Mesendoderm (in vitro differentiated cells): ENCODE data around the gene TMPRSS2.

Experiments
- DNase-seq: peaks from one replicate; pipeline ENCODE4 v3.0.0; 2013
- H2AK5ac ChIP-seq: 2 replicates; pipeline ENCODE4 v1.6.1; 2013; ENCODE audit warnings: low read length, inconsistent platforms
- H2BK120ac ChIP-seq: 2 replicates; pipeline ENCODE4 v1.6.1; 2013; ENCODE audit warnings: low read depth, mild to moderate bottlenecking, low read length, moderate library complexity, mixed read lengths
- H2BK15ac ChIP-seq: replicated peaks from 2 replicates; pipeline ENCODE4 v1.6.1; 2013; ENCODE audit warnings: low read depth, mild to moderate bottlenecking, moderate library complexity
- H2BK5ac ChIP-seq: 2 replicates; pipeline ENCODE4 v1.6.1; 2013; ENCODE audit warnings: low read length, inconsistent platforms
- H3K18ac ChIP-seq: 2 replicates; pipeline ENCODE4 v1.6.1; 2013; ENCODE audit warnings: mild to moderate bottlenecking, low read length, mixed read lengths
- H3K23ac ChIP-seq: one replicate; pipeline ENCODE4 v1.6.1; 2013; ENCODE audit warnings: low read length
- H3K27ac ChIP-seq: 2 replicates; pipeline ENCODE4 v1.5.1; 2013; ENCODE audit warnings: low read depth, mild to moderate bottlenecking, inconsistent platforms, low read length, moderate library complexity
- H3K27me3 ChIP-seq: 2 replicates; pipeline ENCODE4 v1.6.1; 2013; ENCODE audit warnings: low read length, control low read depth, mild to moderate bottlenecking, inconsistent platforms; ENCODE audit not compliant: insufficient read depth, poor library complexity
- H3K36me3 ChIP-seq: 2 replicates; pipeline ENCODE4 v1.6.1; 2013; ENCODE audit warnings: low read length, inconsistent platforms; ENCODE audit not compliant: control insufficient read depth, insufficient read depth
- H3K4ac ChIP-seq: one replicate; pipeline ENCODE4 v1.6.1; 2013; ENCODE audit warnings: low read depth, mild to moderate bottlenecking, low read length, moderate library complexity
- H3K4me1 ChIP-seq: 2 replicates; pipeline ENCODE4 v1.6.1; 2013; ENCODE audit warnings: low read depth, low read length, inconsistent platforms; ENCODE audit not compliant: control insufficient read depth
- H3K4me2 ChIP-seq: 2 replicates; pipeline ENCODE4 v1.6.1; 2013; ENCODE audit warnings: low read length
- H3K4me3 ChIP-seq: 2 replicates; pipeline ENCODE4 v1.5.1; 2013; ENCODE audit warnings: mild to moderate bottlenecking, low read length
- H3K56ac ChIP-seq: one replicate; pipeline ENCODE4 v1.6.1; 2013; ENCODE audit warnings: low read length
- H3K79me1 ChIP-seq: 2 replicates; pipeline ENCODE4 v1.6.1; 2013; ENCODE audit warnings: low read length, inconsistent platforms
- H3K79me2 ChIP-seq: 2 replicates; pipeline ENCODE4 v1.6.1; 2013; ENCODE audit warnings: mild to moderate bottlenecking, low read length; ENCODE audit not compliant: control insufficient read depth, insufficient read depth
- H3K9ac ChIP-seq: 2 replicates; pipeline ENCODE4 v1.6.1; 2013; ENCODE audit warnings: low read length, inconsistent platforms
- H4K5ac ChIP-seq: one replicate; pipeline ENCODE4 v1.6.1; 2013; ENCODE audit warnings: low read length
- H4K8ac ChIP-seq: one replicate; pipeline ENCODE4 v1.6.1; 2013; ENCODE audit warnings: low read depth, mild to moderate bottlenecking, control low read depth, low read length, moderate library complexity
- whole genome bisulfite sequencing: extraction: QIAGEN DNeasy Blood & Tissue Kit; methylation state at CpG from one replicate; pipeline ENCODE4 v1.1.7; 2013; ENCODE audit warnings: low lambda C conversion rate, missing lambda C conversion rate; ENCODE audit not compliant: insufficient coverage; ENCODE audit errors: extremely low coverage; 5-methylcytosine and 5-hydroxymethylcytosine counted together

The TMPRSS2 gene

GRCh38 chr21:41431788-41432548, 76.0 kb downstream of the TMPRSS2 start:
- H3K4ac ChIP-seq, result no peak overlapping the region
- H2BK15ac ChIP-seq, result no peak overlapping the region
- no peak overlapping the region for H2AK5ac ChIP-seq
- H3K36me3 ChIP-seq, result no peaks in the 10 kb centered on the region
- H3K79me1 ChIP-seq, result no peaks in the 10 kb centered on the region
- no peak overlapping the region for H3K18ac ChIP-seq
- no peaks in the 10 kb centered on the region for H3K79me2 ChIP-seq
- no peak overlapping the region for H3K4me2 ChIP-seq
- H3K4me3 ChIP-seq, result no peak overlapping the region
- no peak overlapping the region for H4K8ac ChIP-seq
- H2BK5ac ChIP-seq, result no peak overlapping the region
- H3K27me3 ChIP-seq, result peaks cover 4% of the 10 kb centered on the region
- no peak overlapping the region for H4K5ac ChIP-seq
- no CpG with 5 or more reads among the region's 16 CpGs for WGBS
- no peaks in the 10 kb centered on the region for H3K4me1 ChIP-seq
- no peak overlapping the region for H3K23ac ChIP-seq
- no peak for DNase-seq
- no peak overlapping the region for H2BK120ac ChIP-seq
- H3K9ac ChIP-seq, result no peak overlapping the region
- no peak overlapping the region for H3K27ac ChIP-seq
- H3K56ac ChIP-seq, result no peak overlapping the region

- peaks cover 10% of the 10 kb centered on the region for H3K27me3 ChIP-seq
- H3K4me3 ChIP-seq, result no peak overlapping the region
- H3K79me1 ChIP-seq, result no peaks in the 10 kb centered on the region
- no peak overlapping the region for H4K5ac ChIP-seq
- H3K56ac ChIP-seq, result no peak overlapping the region
- no peak overlapping the region for H3K23ac ChIP-seq
- H3K4ac ChIP-seq, result no peak overlapping the region
- no peak overlapping the region for H2BK120ac ChIP-seq
- no peak for DNase-seq
- no peaks in the 10 kb centered on the region for H3K36me3 ChIP-seq
- no peak overlapping the region for H3K27ac ChIP-seq
- WGBS, result no CpG with 5 or more reads among the region's 9 CpGs
- no peaks in the 10 kb centered on the region for H3K4me1 ChIP-seq
- no peak overlapping the region for H2BK15ac ChIP-seq
- H4K8ac ChIP-seq, result no peak overlapping the region
- H3K79me2 ChIP-seq, result no peaks in the 10 kb centered on the region
- H2BK5ac ChIP-seq, result no peak overlapping the region
- H2AK5ac ChIP-seq, result no peak overlapping the region
- H3K9ac ChIP-seq, result no peak overlapping the region
- no peak overlapping the region for H3K4me2 ChIP-seq
- H3K18ac ChIP-seq, result no peak overlapping the region
These were observed 78.0 kb downstream of the TMPRSS2 start for GRCh38 chr21:41429925-41430491.

DNA sequence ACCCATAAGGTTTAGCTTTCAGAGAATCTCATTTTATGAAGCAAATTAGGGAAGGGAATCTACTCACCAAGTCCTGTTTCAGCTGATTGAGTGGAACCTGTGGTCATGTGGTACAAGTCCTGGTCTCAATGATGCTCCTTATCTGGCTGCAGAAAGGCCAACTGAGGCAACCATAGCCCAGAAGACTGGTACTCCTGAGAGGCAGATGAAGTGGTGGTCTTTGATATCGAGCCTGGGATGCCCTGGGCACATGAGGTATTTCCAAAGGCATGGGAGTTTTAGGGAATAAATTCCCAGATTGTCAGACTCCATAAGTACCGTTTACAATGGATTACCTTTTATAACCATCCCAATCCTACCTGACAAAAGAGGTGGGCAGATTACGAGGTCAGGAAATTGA, 78.7 kb downstream of the TMPRSS2 start:
- peaks cover 10% of the 10 kb centered on the region for H3K27me3 ChIP-seq
- no peak overlapping the region for H2BK120ac ChIP-seq
- no peak overlapping the region for H3K4me2 ChIP-seq
- no peak overlapping the region for H2BK15ac ChIP-seq
- no peak for DNase-seq
- H3K4ac ChIP-seq, result no peak overlapping the region
- no CpG with 5 or more reads among the region's 3 CpGs for WGBS
- H2AK5ac ChIP-seq, result no peak overlapping the region
- no peak overlapping the region for H3K27ac ChIP-seq
- no peak overlapping the region for H3K23ac ChIP-seq
- no peak overlapping the region for H3K4me3 ChIP-seq
- no peak overlapping the region for H4K8ac ChIP-seq
- H3K36me3 ChIP-seq, result no peaks in the 10 kb centered on the region
- H3K79me2 ChIP-seq, result no peaks in the 10 kb centered on the region
- H4K5ac ChIP-seq, result no peak overlapping the region
- H3K56ac ChIP-seq, result no peak overlapping the region
- no peaks in the 10 kb centered on the region for H3K79me1 ChIP-seq
- no peak overlapping the region for H2BK5ac ChIP-seq
- no peak overlapping the region for H3K18ac ChIP-seq
- no peak overlapping the region for H3K9ac ChIP-seq
- H3K4me1 ChIP-seq, result no peaks in the 10 kb centered on the region

DNA sequence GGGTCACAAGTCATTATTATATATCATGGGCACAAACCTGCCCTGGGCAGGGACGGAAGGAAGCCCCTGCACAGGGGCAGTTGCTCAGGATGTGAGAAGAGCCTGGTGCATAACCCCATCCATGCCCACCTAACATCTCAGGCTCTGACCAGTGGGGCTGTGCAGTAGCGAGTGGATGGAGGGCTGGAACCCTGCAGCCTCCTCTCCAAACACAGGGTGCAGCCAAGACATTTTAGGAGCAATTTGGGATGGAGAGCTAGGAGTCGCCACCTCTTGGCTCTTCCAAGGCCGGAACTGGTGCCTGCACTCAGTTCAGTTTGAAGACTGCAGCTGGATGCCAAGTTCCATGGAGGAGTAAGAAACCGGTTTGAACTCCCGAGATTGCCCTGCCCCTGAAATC, 79.1 kb downstream of the TMPRSS2 start:
- Histone ChIP-seq H3K79me2 (no peaks in the 10 kb centered on the region), H3K79me1 (no peaks in the 10 kb centered on the region), H3K4me2 (no peak overlapping the region), H3K9ac (no peak overlapping the region), H3K4ac (no peak overlapping the region), H3K18ac (no peak overlapping the region), H4K5ac (no peak overlapping the region), H3K27ac (no peak overlapping the region), H3K4me1 (no peaks in the 10 kb centered on the region), H4K8ac (no peak overlapping the region), H3K56ac (no peak overlapping the region), H2BK120ac (no peak overlapping the region), H2BK5ac (no peak overlapping the region), H2BK15ac (no peak overlapping the region), H3K4me3 (no peak overlapping the region), H3K36me3 (no peaks in the 10 kb centered on the region), H3K23ac (no peak overlapping the region), H2AK5ac (no peak overlapping the region), H3K27me3 (peaks cover 10% of the 10 kb centered on the region)
- WGBS, result no CpG with 5 or more reads among the region's 6 CpGs
- no peak for DNase-seq

GRCh38 chr21:41428311-41428710, 79.6 kb downstream of the TMPRSS2 start:
- Histone ChIP-seq H3K36me3 (no peaks in the 10 kb centered on the region), H4K5ac (no peak overlapping the region), H3K4me1 (no peaks in the 10 kb centered on the region), H4K8ac (no peak overlapping the region), H3K4ac (no peak overlapping the region), H3K27me3 (peaks cover 10% of the 10 kb centered on the region), H3K23ac (no peak overlapping the region), H3K4me3 (no peak overlapping the region), H2BK5ac (no peak overlapping the region), H2AK5ac (no peak overlapping the region), H2BK120ac (no peak overlapping the region), H3K4me2 (no peak overlapping the region), H3K27ac (no peak overlapping the region), H3K79me1 (no peaks in the 10 kb centered on the region), H2BK15ac (no peak overlapping the region), H3K79me2 (no peaks in the 10 kb centered on the region), H3K56ac (no peak overlapping the region), H3K18ac (no peak overlapping the region), H3K9ac (no peak overlapping the region)
- no CpG with 5 or more reads among the region's 8 CpGs for WGBS
- no peak for DNase-seq

GRCh38 chr21:41427556-41427955, 80.4 kb downstream of the TMPRSS2 start:
- H2AK5ac ChIP-seq, result no peak overlapping the region
- H3K4me3 ChIP-seq, result no peak overlapping the region
- no peak overlapping the region for H4K5ac ChIP-seq
- no peak overlapping the region for H3K27ac ChIP-seq
- no peak overlapping the region for H2BK5ac ChIP-seq
- H3K4me1 ChIP-seq, result no peaks in the 10 kb centered on the region
- H2BK15ac ChIP-seq, result no peak overlapping the region
- no peak overlapping the region for H3K18ac ChIP-seq
- H3K4me2 ChIP-seq, result no peak overlapping the region
- no peak overlapping the region for H3K9ac ChIP-seq
- no peaks in the 10 kb centered on the region for H3K36me3 ChIP-seq
- no peak overlapping the region for H2BK120ac ChIP-seq
- no peak overlapping the region for H3K56ac ChIP-seq
- no CpG with 5 or more reads among the region's 8 CpGs for WGBS
- H4K8ac ChIP-seq, result no peak overlapping the region
- H3K79me2 ChIP-seq, result no peaks in the 10 kb centered on the region
- no peaks in the 10 kb centered on the region for H3K79me1 ChIP-seq
- no peak for DNase-seq
- no peak overlapping the region for H3K23ac ChIP-seq
- peaks cover 10% of the 10 kb centered on the region for H3K27me3 ChIP-seq
- no peak overlapping the region for H3K4ac ChIP-seq
